D341Med (cell line): Measurements from ENCODE around the gene PRPF40B.

Source experiments
- DNase-seq: peaks from one replicate; pipeline ENCODE4 v3.0.0; 2012; ENCODE audit warnings: low spot score

The PRPF40B gene

DNA sequence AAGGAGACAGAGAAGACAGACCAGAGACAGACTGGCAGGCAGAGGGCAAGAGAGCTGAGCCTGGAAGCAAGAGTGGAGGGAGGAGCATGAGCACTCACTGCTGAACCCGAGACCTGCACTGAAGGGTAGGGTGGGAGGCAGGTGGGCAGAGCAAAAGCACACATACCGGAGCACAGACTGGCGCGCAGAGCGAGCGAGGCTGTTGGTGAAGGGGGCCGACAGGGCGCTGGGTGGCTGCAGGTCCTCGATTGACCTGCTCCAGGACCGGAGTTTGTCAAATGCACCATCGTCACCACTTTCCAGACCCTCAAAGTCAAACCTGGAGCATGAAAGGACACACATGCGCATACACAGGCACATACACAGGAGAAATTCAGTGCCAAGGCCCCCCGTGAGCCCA lies 34.9 kb downstream of the PRPF40B start:
- DNase-seq = no peak

DNA sequence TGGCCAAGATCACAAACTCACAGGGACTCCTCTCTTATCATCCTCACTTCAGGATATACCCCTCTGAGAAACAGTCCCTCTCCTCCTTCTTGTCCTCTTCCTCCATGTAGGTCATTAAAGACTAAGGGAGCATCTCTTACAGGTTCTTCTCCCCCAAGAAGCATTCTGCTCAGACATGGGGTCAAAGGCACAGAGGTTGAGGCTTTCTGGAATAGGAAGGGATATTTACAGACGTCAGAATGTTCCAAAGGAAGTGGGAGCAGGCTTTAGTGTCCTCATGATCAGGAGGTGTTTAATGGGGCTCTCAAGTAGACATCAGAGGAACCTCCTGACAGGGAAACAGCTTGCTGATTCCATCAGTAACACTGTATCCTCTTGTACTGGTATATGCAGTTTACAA lies 36.4 kb downstream of the PRPF40B start:
- DNase-seq = no peak

DNA sequence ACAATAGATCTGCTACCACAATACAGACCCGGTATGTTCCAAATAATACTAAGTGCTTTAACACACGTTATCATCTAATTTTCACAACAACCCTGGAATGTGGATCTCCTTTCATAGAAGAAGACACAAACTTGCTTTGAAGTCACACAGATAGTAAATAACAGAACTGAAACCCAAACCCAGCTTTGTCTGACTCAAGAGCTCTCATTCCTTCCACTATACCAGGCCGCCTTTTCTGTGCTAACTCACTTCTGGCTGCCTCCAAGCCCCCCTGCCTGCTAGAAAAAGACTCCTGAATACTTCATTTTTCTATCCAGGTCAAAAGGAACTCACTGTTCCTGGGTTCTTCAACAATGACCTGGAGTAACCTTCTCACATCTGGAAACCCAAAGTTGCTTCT lies 37.8 kb downstream of the PRPF40B start:
- DNase-seq = no peak

DNA sequence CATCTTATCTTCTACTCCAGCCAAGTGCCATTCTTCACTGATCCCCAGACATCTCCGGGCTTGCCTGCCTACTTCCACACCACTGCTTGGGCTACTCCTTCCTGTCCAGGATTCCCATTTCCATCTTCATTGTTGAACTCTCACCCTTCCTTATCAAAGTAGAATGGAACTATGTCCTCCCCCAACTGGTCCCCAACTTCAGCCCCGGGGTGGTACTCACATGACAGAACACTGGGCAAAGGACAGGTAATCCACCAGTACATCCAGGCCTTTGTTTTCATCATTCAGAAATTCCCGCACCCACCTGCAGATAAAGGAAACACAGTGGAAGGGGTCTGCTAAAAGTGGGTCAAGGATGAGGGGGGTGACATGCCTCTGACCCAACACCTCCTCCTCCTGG lies 38.4 kb downstream of the PRPF40B start:
- DNase-seq = no peak

DNA sequence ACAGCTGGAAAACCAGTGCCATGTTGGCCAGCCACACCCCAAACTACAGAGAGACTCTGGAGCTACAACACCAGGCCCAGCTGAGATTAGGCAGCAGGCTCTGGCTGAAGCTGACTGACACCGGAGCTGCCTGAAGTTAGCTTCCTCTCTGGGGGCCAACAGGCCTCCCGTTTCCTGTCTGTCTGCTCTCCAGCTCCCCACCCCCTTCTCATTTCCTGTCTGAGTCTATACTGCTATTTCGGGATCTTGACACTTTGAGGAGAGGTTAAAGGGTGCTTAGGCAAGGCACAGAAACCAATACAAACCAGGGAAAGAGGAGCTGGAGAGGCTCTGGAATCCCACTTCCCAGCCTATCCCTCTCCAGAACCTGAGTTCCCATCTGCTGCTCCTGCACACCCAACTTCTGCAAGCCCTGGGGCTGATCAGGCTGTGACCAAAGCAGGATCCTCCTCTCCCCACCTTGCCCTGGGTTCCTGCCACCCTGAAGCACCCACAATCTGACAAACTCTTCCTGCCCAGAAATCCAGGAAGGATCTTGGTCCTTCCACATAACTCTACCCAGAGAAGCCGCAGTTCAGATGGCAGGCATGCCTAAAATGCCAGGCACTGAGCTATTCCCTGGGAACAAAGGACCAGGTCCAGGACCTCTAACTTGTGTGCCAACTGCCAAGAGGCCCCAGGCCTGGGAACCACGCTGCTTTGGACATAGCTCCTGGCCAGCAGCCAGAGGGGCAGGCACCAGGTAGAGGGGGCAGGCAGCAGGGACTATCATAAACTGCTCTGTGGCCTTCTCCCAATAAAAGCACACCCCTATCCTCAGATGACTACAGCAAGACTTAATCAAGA lies 39.9 kb downstream of the PRPF40B start:
- DNase-seq = no peak

DNA sequence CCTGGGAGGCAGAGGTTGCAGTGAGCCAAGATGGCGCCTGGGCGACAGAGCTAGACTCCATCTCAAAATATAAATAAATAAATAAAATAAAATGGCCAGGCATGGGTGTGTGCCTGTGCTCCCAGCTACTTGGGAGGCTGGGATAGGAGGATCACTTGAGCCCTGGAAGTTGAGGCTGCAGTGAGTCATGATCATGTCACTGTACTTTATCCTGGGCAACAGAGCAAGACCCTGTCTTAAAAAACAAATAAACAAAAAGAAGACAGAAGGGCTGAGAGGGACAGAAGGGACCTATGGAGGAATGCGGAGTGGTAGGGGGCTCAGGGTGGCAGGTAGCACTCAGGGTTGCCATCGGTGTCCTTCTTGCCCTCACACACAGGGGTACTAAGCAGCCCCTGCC lies 40.8 kb downstream of the PRPF40B start:
- no peak for DNase-seq

DNA sequence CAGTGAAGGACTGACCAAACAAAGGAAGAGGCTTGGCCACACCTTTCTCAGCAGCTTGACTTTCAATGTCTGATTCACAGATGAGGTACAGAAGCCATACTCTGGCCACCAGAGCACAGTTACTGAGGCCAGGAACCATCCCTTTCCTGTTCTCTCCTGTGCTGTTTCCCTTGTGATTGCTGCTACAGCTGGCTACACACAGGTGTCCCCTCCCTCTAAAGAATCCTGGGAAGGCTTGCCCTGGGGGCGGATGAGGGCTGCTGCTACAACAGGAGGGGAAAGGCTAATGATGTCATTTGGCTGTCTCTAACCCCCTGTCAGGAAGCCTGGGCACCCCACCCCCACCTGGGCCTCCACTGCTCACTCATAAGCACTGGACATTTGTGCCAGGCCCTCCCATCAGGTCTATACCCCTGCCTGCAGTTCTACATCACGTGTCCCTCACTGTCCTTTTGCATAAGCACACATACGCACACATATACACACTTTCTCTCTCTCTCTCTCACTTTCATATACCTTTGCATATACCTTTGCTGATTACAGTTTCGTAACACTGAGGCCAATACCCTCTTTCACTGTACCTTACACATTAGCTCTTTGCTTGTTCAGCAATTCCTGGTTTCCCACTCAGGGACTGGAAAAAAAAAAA lies 41.4 kb downstream of the PRPF40B start:
- no peak for DNase-seq

DNA sequence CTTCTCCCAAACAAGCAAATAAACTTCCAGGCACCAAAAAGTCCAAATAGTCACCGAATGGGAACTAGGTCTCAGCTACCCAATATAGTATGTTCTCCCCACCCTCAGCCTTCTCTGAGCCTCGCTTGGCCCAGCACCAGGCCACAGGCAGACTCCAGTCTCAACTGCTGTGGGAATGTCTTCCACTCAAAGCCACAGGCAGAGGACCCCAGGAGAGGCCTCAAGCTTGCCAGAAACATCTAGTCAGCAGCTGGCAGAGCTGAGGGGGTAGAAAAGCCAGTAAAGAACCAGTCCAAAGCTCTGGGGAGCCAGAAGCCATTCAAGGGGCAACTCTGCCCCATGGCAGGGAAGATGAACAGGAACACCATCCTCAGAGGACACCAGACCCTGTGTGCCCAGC lies 42.0 kb downstream of the PRPF40B start:
- no peak for DNase-seq

DNA sequence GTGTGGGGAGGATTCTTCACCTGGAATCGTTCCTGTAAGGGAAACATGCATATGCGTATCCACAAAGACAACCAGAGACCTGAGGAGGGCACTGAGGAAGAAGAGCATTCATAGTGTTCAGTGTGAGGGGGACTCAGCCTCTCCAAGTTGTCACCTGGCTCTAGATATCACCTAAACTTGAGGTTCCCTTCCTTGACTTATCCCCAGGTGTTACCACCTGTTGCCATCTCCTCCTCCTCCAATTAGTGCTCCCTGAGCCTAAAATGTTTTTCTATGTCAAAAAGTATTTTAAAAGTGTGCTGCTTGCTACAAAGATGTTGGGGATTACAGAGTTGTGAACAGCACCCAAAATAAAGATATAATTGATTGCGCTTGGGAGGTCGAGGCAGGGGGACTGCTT lies 42.8 kb downstream of the PRPF40B start:
- DNase-seq = no peak

DNA sequence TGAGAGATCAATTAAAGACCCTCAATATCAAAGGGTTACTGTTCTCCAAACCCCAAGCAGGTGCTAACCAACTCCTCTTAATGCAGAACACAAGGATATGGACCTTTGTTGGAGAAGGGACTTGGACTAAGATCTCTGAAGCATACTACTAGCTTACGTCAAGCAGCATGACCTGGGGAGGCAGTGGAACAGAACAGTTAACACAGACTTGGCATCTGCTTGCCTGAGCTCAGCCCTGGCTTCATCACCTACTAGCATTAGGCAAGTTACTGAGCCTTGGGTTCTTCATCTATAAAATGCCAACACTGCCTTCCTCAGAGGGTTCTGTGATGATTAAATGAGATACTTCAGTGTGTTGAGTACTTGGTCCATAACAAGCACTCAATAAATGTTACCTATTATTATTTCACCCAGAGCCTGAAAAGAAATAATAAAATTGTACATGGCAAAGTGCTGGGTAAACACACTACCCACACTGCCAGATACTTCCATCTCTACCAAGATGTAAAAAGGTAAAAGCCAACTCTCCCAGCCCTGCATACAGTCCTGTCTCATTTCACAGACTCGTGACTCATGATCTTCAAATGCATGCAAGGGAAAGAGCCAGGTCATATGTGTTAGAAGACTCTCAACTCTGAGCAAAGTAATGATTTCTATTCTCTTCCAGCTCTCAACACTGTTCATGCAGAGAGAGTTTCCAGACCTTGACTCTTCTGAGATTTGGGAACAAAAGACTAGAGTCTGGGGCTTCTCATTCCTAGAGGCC lies 44.1 kb downstream of the PRPF40B start:
- no peak for DNase-seq

DNA sequence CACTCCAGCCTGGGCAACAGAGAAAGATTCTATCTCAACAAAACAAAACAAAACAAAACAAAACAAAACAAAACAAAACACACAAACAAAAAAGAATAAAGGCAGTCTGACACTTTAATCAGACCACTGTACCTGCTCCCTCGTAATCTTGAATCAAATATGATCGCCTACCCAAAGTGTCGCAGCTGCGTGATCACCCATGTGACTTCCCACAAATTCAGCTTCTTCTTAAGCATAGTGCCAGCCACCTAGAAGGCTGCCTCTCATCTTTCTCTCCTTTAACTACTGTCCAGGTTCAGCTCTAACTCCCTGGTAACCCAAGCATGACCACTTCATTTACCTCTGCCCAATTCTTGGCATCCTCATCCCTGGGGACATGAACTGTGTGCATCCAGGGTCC lies 46.4 kb downstream of the PRPF40B start:
- no peak for DNase-seq

DNA sequence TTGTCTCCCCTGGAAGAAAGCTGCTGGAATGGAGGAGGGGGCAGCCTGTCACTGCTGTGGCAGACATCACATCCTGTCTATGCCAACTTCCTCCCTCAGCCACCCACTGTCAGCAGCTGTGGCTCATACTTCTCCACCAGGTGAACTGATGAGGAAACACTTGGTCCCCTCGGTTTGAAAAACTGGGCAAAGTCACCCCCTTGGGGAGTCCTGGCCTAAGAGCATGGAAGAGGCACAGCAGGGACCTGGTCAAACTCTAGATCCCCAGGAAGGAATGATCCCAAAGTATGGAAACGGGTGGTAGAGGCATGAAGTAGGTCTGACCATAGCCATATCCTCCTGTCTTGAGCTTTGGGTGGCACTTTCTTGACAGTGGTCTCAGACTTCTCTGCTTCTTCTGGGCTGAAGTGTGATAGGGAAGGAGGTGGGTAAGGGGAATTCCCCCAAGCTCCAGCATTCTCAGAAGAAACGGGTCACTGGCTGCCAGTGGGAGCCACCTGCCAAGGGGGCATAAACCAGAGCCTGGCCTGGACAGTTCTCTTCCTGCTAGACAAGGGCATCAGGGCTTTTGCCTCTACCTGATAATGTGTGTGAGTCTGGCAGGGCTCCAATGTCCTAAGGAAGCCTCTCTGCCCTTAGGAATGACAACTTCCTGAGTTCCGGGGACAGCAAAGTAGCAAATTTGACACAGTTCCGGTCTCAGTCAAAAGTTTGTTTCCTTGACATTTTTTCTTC lies 47.8 kb downstream of the PRPF40B start:
- DNase-seq = no peak

DNA sequence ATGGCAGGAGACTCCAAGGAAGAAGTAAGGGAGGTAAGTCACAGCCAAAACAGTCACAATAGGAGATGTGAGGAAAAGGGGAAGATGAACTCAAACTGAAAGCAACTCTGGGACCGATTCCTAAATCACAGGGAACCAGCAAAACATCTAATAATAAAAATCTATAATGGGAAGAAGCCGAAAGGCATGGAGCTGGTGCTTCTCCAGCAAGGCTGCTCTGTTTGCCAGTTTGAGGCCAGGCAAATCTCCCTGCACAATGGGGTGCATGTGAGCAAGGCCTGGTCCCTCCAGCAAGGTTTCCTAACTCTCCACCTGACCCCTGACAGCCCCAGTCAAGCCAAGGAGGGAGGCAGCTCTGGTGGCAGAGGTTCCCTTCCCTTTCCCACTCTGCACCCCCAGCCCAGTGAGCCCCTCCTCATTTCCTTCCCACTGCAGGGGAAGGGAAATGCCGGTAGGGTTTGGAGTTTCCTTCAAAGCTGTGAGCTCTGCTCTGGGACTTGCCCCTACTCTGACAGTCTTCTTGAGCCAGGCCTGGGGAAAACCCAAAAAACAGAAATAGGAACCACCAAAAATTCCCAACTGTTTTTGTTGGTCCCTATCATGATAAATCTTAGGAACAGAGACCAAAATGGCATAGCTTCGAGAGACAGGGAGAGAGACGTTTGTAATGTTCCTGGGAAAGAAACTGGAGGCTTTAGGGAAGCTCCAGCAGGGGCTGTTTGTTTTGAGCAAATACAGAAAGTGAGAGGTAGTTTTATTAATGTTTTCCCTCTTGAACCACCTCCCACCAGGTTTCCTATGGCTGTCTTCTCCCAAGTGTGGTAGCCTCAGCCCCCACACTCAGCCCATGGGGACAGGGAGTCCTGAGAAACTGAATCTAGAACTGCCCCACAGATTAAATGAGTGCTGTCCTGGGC lies 49.2 kb downstream of the PRPF40B start:
- no peak for DNase-seq

DNA sequence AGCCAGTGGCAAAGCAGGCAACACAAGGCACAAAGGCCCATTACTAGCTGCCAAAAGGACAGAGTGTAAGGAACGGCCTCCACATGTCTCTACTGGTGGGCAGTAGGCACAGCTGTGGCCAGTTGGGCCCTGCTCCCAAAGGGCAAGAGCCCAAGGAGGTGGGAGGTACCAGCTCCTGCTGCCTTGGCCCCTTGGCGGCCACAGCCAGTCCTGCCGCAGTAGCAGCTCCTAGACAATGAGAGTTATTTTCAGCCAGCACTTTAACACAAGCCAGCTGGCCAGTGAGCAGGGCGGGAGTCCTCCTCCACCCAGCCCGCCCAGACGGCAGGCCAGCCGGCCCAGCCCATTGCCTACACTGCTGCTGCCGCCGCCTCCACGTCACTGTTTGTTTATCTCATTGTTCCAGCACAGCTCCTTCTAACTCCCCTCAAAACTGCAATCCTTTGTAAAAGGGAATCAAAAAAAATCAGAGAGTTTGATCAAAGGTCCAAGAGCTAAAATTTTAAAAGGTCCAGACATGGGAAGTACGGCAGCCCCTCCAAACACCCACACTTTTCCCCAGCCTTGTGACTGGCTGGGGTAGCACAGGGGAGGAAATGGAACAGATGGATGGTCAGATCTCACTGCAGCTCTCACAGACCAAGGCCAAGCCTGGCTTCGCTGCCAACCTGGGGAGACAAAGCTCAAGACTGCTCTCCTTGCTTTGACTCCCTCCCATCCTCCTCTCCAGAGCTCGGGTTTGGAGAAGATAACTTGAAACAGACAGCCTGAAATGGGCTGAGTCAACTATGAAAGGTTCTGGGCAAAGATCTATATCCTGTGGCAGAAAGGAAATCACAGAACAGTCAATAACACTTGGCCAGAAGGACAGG lies 50.3 kb downstream of the PRPF40B start:
- DNase-seq = peak; percentile 49

DNA sequence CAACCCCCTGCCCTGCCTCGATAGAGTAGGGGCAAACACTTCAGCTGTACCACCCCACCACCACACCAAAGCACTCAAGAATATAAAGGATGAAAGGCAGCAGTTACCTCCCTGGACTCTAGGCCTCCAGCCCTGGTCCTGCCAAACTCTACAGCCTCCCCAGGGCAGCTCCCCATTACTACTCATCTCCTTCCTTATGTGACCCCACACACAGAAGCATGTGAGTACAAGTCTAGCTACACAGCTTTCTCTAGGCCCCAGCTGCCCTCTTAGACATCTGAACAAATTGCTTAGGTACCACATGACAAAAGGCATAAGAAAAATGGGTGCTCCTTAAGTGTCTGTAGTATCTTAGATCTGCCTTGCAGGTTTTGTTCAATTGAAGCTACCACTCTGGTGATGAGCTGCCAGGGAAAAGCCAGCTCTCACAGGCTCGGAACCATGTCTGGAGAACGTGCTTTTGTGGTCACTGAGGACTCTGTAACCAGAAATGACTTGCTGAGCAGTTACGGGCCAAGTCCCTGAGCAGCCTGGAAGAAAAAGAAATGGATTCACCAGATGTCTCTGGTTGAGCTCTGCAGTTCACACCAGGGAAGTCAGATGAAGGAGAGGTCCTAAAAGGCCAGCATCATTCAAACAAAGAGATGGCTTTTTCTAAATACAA lies 51.1 kb downstream of the PRPF40B start:
- DNase-seq = no peak

DNA sequence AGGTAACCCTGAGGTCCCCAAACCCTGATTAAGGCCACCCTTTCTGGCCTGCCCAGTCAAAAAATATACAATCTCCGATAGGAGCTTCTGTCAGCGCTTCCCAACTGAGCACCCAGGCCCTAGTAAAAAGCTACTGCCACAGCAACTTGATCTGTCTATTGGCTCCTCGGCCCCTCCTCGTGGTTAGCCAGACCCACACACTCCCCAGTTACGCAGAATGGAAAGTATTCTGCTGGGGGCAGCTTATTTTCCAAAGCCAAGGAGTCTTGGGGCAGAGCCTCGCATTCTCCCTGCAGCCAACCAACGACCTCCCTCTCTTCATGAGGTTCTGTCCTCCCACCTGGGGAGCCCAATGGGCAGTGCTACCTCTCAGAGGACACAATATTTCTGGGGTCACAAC lies 51.8 kb downstream of the PRPF40B start:
- no peak for DNase-seq

DNA sequence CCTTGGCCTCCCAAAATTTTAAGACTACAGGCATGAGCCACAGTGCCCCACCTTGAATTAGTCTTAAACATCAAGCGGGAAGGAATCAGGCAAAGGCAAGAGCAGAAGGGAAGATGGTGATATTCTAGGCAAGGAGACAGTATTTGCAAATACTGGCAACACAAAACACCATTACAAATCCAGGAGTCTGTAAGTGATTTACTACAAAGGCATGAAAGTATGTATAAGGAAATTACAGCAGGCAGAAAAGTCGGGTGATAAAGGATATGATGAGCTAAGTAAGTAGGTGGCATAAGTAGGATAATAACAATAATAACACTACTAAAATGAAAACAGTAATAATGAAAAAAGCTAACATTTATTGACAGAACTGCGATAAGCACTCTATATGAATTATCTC lies 55.4 kb downstream of the PRPF40B start:
- DNase-seq = no peak

DNA sequence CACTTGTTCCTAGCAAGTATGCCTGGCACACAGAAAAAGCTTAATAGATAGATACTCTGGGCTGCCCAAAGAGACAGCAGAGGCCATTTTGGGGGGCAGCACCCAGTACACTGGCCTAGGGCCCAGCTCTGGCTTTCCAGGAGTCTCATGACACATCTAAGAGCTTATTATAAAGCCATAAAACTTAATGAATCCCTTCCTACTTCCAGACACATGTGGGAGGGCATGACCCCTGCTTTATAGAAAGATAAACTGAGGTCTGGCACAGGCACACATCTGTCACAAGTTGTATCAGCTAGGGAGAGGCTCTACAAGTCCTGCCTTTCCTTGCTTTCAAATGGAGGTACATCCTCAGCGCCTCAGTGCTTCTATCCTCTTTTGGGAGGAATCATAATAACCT lies 56.7 kb downstream of the PRPF40B start:
- no peak for DNase-seq

DNA sequence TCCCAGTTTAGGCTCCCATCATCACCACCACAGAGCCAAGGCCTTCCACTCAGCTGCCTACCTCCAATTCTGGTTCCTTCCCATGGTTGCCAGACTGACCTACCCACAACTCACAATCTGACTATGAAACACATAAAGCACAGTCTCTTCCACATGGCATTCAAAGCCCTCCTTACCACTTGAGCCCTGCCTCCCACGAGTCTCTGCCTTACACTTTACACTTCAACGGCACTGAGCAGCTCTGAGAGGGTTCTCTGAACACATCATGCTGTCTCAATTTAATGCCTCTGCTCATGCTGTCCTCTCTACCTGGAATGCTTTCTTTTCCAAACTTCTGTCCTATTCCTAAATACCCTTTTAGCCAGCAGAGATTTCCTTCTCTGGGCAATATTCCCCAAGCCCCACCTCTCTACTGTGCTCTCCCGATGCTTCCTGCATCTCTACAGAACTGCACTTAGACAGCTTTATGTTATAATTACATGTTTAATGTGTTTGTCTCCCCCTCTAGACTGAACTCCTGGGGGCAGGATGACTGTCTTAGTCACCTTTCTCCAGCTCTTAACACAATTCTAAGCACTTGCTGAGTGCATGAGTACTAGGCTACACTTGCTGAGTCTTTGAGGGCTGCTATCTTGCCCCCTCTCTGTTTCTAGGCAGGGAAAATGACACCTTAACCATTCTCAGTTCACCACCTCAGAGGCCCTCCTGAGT lies 60.4 kb downstream of the PRPF40B start:
- no peak for DNase-seq
